K562 (cell line): Measurements from ENCODE around the gene FAF2. TPM values are rescaled to one million over a fixed set of nuclear protein-coding genes. Genes with fewer than 3 reads are reported as not detected.

ENCODE experiments used
- ATAC-seq: fragments of 200-7000 bp; cut with Tn5 transposase; 3 replicates; pipeline ENCODE4 v1.9.1; 2020; ENCODE audit warnings: moderate library complexity
- BruUV-seq: library from RNA; stranded (reverse); fragments of 400-500 nt; replicated peaks from 2 replicates; lab custom pipeline; 2021; lab: Mats Ljungman, UMichigan
- CTCF ChIA-PET: fragments of 300-600 bp; formaldehyde crosslinking; extraction: SDS; loops from one replicate; lab custom pipeline; 2021; ENCODE audit warnings: low intra/inter-chr PET ratio; lab: Yijun Ruan, JAX
- POLR2A ChIA-PET: fragments of 300-600, 350-650 bp; sonication (Branson Sonifier 250); formaldehyde crosslinking; extraction: SDS; loops from one replicate; lab custom pipeline; 2021; ENCODE audit warnings: antibody characterized with exemption, inconsistent platforms; lab: Yijun Ruan, JAX
- DNase-seq, 4 experiments: peaks; one replicate each; pipeline versions ENCODE4 v3.0.0 to v3.0.0-alpha.2; 2011 to 2018; ENCODE audit warnings: low spot score in 3 of 4, mixed read lengths in 3 of 4; ENCODE audit errors: extremely low read depth in 1 of 4
- FAIRE-seq: peaks from 2 replicates; lab custom pipeline; 2011; peaks lifted over from hg19 to GRCh38; lab: Jason Lieb, UNC
- H2AFZ ChIP-seq: 2 replicates; pipeline ENCODE4 v1.6.0; 2011; ENCODE audit warnings: low read depth, low read length, control low read depth, inconsistent platforms
- H3K27ac ChIP-seq: fragments of 200-600 bp; 3 replicates; pipeline ENCODE4 v1.8.0; 2011; ENCODE audit warnings: low read depth, mild to moderate bottlenecking, control low read depth, inconsistent platforms, low read length, moderate library complexity, mixed read lengths; ENCODE audit errors: extremely low read depth
- H3K27me3 ChIP-seq, 2 experiments: fragments of 300-600 bp in 1 of 2; 2 replicates in 1 of 2; 3 replicates in 1 of 2; pipeline versions ENCODE4 v1.6.0 to v1.8.0; 2011; ENCODE audit warnings: inconsistent platforms in 2 of 2, low read length in 2 of 2, mild to moderate bottlenecking in 1 of 2, mixed read lengths in 1 of 2, moderate library complexity in 1 of 2; ENCODE audit not compliant: control insufficient read depth in 2 of 2, insufficient read depth in 2 of 2
- H3K36me3 ChIP-seq: fragments of 300-600 bp; 3 replicates; pipeline ENCODE4 v1.8.0; 2011; ENCODE audit warnings: mild to moderate bottlenecking, low read length, inconsistent platforms; ENCODE audit not compliant: control insufficient read depth, insufficient read depth
- H3K4me1 ChIP-seq, 2 experiments: fragments of 200-600 bp in 1 of 2; replicated peaks in 1 of 2; 2 replicates in 1 of 2; 3 replicates in 1 of 2; pipeline versions ENCODE4 v1.5.1 to v1.8.0; 2011; ENCODE audit warnings: inconsistent platforms in 2 of 2, low read length in 2 of 2, mild to moderate bottlenecking in 1 of 2, mixed read lengths in 1 of 2, moderate library complexity in 1 of 2; ENCODE audit not compliant: control insufficient read depth in 2 of 2, insufficient read depth in 2 of 2
- H3K4me2 ChIP-seq: 2 replicates; pipeline ENCODE4 v1.6.1; 2011; ENCODE audit warnings: low read length, control low read depth, inconsistent platforms, mixed read lengths; ENCODE audit not compliant: insufficient read depth
- H3K4me3 ChIP-seq: fragments of 200-600 bp; sonication (generic), shearing (Covaris generic); 2 replicates; pipeline ENCODE4 v1.5.1; 2016; ENCODE audit warnings: control low read depth, inconsistent platforms
- H3K79me2 ChIP-seq: fragments of 200-600 bp; 3 replicates; pipeline ENCODE4 v1.8.0; 2011; ENCODE audit warnings: low read length, inconsistent platforms; ENCODE audit not compliant: control insufficient read depth, insufficient read depth
- H3K9ac ChIP-seq, 2 experiments: 2 replicates each; pipeline versions ENCODE4 v1.6.0 to v1.6.1; 2011; ENCODE audit warnings: low read depth in 2 of 2, low read length in 2 of 2, control low read depth in 1 of 2, inconsistent platforms in 1 of 2, mild to moderate bottlenecking in 1 of 2, mixed read lengths in 1 of 2; ENCODE audit not compliant: insufficient read depth in 1 of 2
- H3K9me1 ChIP-seq: one replicate; pipeline ENCODE4 v1.6.0; 2011; ENCODE audit warnings: inconsistent platforms, mild to moderate bottlenecking, low read length, moderate library complexity; ENCODE audit not compliant: control insufficient read depth, insufficient read depth
- H3K9me3 ChIP-seq: replicated peaks from 2 replicates; pipeline ENCODE4 v1.5.1; 2011; ENCODE audit warnings: low read depth, low read length, inconsistent platforms; ENCODE audit not compliant: control insufficient read depth, insufficient read depth
- H4K20me1 ChIP-seq: replicated peaks from 2 replicates; pipeline ENCODE4 v1.6.1; 2011; ENCODE audit warnings: low read length, inconsistent platforms, mixed read lengths; ENCODE audit not compliant: control insufficient read depth, insufficient read depth
- FOXJ2 ChIP-seq: fragments of 200-800 bp; sonication (Bioruptor generic); IDR thresholded peaks from 2 replicates; pipeline ENCODE4 v1.6.1; 2016; ENCODE audit warnings: missing genetic modification characterization, missing compliant biosample characterization
- GABPA ChIP-seq: fragments of 200-800 bp; sonication (Bioruptor generic); conservative IDR thresholded peaks from 2 replicates; pipeline ENCODE4 v1.6.1; 2016; ENCODE audit warnings: low read depth, missing genetic modification characterization, missing compliant biosample characterization
- HDAC8 ChIP-seq: fragments of 450-650 bp; IDR thresholded peaks from 2 replicates; pipeline ENCODE4 v1.6.1; 2016; ENCODE audit warnings: mild to moderate bottlenecking, missing genetic modification characterization, moderate library complexity, missing compliant biosample characterization
- KDM1A ChIP-seq, 2 experiments: fragments of 450-650 bp; IDR thresholded peaks; 2 replicates each; pipeline ENCODE4 v1.6.1; 2016; ENCODE audit warnings: mild to moderate bottlenecking in 2 of 2
- MYC ChIP-seq, 2 experiments: fragments of 250-450 bp in 1 of 2; sonication (Bioruptor Pico) in 1 of 2; IDR thresholded peaks; 2 replicates each; pipeline versions ENCODE4 v1.5.1 to v1.6.1; 2012 to 2021; ENCODE audit warnings: low read depth in 2 of 2, borderline replicate concordance in 1 of 2, improper control_type of control experiment in 1 of 2, low read length in 1 of 2, mild to moderate bottlenecking in 1 of 2, moderate library complexity in 1 of 2
- USF1 ChIP-seq: sonication (generic); formaldehyde crosslinking; IDR thresholded peaks from 2 replicates; pipeline ENCODE4 v1.9.0; 2022; ENCODE audit warnings: mild to moderate bottlenecking, missing genetic modification reagents
- ZBTB12 ChIP-seq: fragments of 250-450 bp; sonication (Bioruptor Pico); IDR thresholded peaks from 2 replicates; pipeline ENCODE4 v1.4.0; 2020
- ZNF232 ChIP-seq: sonication (generic); formaldehyde crosslinking; IDR thresholded peaks from 2 replicates; pipeline ENCODE4 v1.8.0; 2022; ENCODE audit warnings: mild to moderate bottlenecking, missing genetic modification reagents
- ZNF512 ChIP-seq: IDR thresholded peaks from 2 replicates; pipeline ENCODE4 v1.6.1; 2016; ENCODE audit warnings: missing genetic modification characterization, missing compliant biosample characterization
- WGBS: fragments of 100-300 bp; shearing (Covaris generic); methylation state at CpG from one replicate; pipeline ENCODE4 v1.1.6; 2016; ENCODE audit warnings: low coverage, mixed read lengths; ENCODE audit not compliant: insufficient coverage; ENCODE audit errors: missing lambda C conversion rate; 5-methylcytosine and 5-hydroxymethylcytosine counted together
- in situ Hi-C: fragments of 300-500 bp; cut with MboI; formaldehyde crosslinking; loops from 4 replicates; pipeline ENCODE4 v1.15.0; 2018; ENCODE audit warnings: inconsistent platforms, mixed read lengths
- intact Hi-C: fragments of 100-400 bp; cut with micrococcal nuclease; formaldehyde crosslinking; loops from 2 replicates; pipeline ENCODE4 v1.14.2; 2022
- polyA plus RNA-seq, 8 experiments: library from polyadenylated mRNA; depleted of rRNA in 4 of 8; stranded (reverse) in 5 of 8; unstranded in 3 of 8; fragments of >200 nt; fragmentation: Nextera tagmentation in 2 of 8; fragmentation: Illumina TruSeq in 1 of 8; extraction: Ambion mirVana in 2 of 8; extraction: Trizol in 1 of 8; gene quantifications; 2 replicates each; pipeline versions ENCODE4 v1.2.1 to v1.2.3, GENCODE V29; 2011 to 2014; ENCODE audit warnings: inconsistent platforms in 1 of 8, missing spikeins in 1 of 8
- total RNA-seq, 7 experiments: library from RNA; depleted of rRNA in 6 of 7; stranded (reverse); fragments of >200 nt in 6 of 7; fragmentation: Illumina TruSeq in 2 of 7; extraction: Trizol in 2 of 7; gene quantifications; 2 replicates each; pipeline versions ENCODE4 v1.2.1 to v1.2.3, GENCODE V29; 2011 to 2021; ENCODE audit warnings: low replicate concordance in 1 of 7

Gene FAF2
- total and polyA plus RNA-seq, 9 of the 15 experiments (the other 6 are each of a cell fraction or from before 2014, with no cell fraction given), result 25.0 to 44.6 (median 36.1) TPM

DNA sequence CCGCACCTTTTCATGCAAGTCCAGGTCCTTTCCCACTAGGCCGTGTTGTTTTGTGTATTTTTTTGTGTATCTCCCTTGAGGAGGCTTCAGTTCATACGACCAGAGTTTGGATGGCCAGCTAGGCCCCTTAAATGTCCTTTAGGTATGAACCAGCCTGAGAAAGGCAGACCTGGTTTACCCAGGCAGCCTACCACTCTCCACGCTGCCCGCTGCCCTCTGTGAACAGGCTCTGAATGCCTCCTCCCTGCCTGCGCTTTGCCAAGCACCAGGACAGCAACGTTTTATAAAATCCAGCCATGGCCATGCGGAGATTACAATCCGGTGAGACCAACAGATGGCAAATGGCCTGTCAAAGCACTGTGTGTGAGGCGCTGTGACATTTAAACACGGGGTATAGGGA, 31.2 kb upstream of the FAF2 start:
- ATAC-seq, result no peak
- Histone ChIP-seq H4K20me1 (peaks cover 3% of the 10 kb centered on the region; the same call in 1 of the 2 replicates), H3K9me1 (peaks cover 4% of the 10 kb centered on the region), H3K4me3 (no peak overlapping the region), H3K4me1 (peaks cover 12 to 17% of the 10 kb centered on the region in 2 experiments; a peak in 4 of 5 replicates), H2AFZ (peak overlapping the region; percentile 93), H3K79me2 (peaks cover 21% of the 10 kb centered on the region), H3K4me2 (peak overlapping the region; percentile 66), H3K36me3 (0 out of 3 replicates have a peak, but pooled peaks cover 4% of the 10 kb centered on the region), H3K9ac (peak overlapping the region; percentile 15 to 49; a peak in 2 of 4 replicates), H3K27me3 (no peaks in the 10 kb centered on the region), H3K27ac (no peak overlapping the region), H3K9me3 (peaks cover 4% of the 10 kb centered on the region)
- FAIRE-seq, result no peak
- POLR2A ChIA-PET, result interaction anchor here (0.6 to 1.7 kb wide), 3 partner anchors 10 to 364 kb away, joined by 3 to 6 read pairs (median 3); no protein-coding TSS in a partner anchor
- TF ChIP-seq GABPA (tag) (no peak), USF1 (CRISPR knock-in tag) (peak; percentile 41; the same call in 1 of the 2 replicates)
- in situ Hi-C loops (no loop called here), intact Hi-C loops (loop anchor here (1.0 to 10.0 kb wide), 5 partner anchors 31 to 200 kb away; partner anchors contain the start of gene FAF2)
- CTCF ChIA-PET, result interaction anchor here (0.6 to 1.7 kb wide), 7 partner anchors 126 to 194 kb away, joined by 3 to 11 read pairs (median 4); partner anchors contain the start of gene GPRIN1
- no peak for DNase-seq
- 46% methylated on average over 10 of the region's 11 CpGs for WGBS
- BruUV-seq, result no TSS peak

GRCh38 chr5:176418251-176418650, 29.9 kb upstream of the FAF2 start:
- no peak for DNase-seq
- Histone ChIP-seq H3K9me1 (peaks cover 4% of the 10 kb centered on the region), H3K9me3 (peaks cover 6% of the 10 kb centered on the region), H3K36me3 (no peaks in the 10 kb centered on the region), H3K4me1 (peaks cover 12 to 17% of the 10 kb centered on the region in 2 experiments; a peak in 4 of 5 replicates), H3K4me3 (no peak overlapping the region), H3K4me2 (no peak overlapping the region), H3K79me2 (peaks cover 21% of the 10 kb centered on the region), H3K27me3 (no peaks in the 10 kb centered on the region), H2AFZ (no peak overlapping the region), H3K9ac (no peak overlapping the region), H3K27ac (no peak overlapping the region)
- no TSS peak for BruUV-seq
- FAIRE-seq, result no peak
- ChIA-PET POLR2A (no interaction called here), CTCF (interaction anchor here (1.7 kb wide), 1 partner anchor 160 kb away, joined by 5 read pairs; no protein-coding TSS in a partner anchor)
- ATAC-seq, result no peak
- intact Hi-C loops, result loop anchor here (5.0 to 10.0 kb wide), 2 partner anchors 67 to 199 kb away; no protein-coding TSS in a partner anchor
- in situ Hi-C loops, result no loop called here
- TF ChIP-seq KDM1A (IDR thresholded peaks at IDR 0.05), result peak; percentile 25 to 44; a peak in 2 of 4 replicates
- TF ChIP-seq HDAC8 (tag), result no peak
- TF ChIP-seq ZNF232, result no peak
- TF ChIP-seq ZNF512 (tag), result no peak
- TF ChIP-seq ZBTB12 (CRISPR knock-in tag), result no peak
- TF ChIP-seq FOXJ2 (tag), result no peak
- no peak for TF ChIP-seq MYC (IDR thresholded peaks at IDR 0.05; ENCODE audit: low read depth, low read length)
- TF ChIP-seq MYC (CRISPR knock-in tag; IDR thresholded peaks at IDR 0.05; ENCODE audit: borderline replicate concordance, low read depth), result no peak
- TF ChIP-seq, all 486 proteins: peak for 1
- H4K20me1 ChIP-seq, result 0 out of 2 replicates have a peak, but pooled peaks cover 3% of the 10 kb centered on the region
- WGBS, result 27% methylated on average over 9 of the region's 9 CpGs
